Lung (tissue), 12 donors: ENCODE measurements around the gene DYNC1H1. TPM values are rescaled to one million over a fixed set of nuclear protein-coding genes. Genes with fewer than 3 reads are reported as not detected.

Experiments
- ATAC-seq: fragments of 200-7000 bp; cut with Tn5 transposase; one replicate; pipeline ENCODE4 v1.9.1; 2020; ENCODE audit warnings: moderate number of reproducible peaks; ENCODE audit not compliant: insufficient read depth, low FRiP score
- DNase-seq, 3 donors: peaks; one replicate each; pipeline ENCODE4 v3.0.0-alpha.2; 2013 to 2017
- H3K27ac ChIP-seq, 2 donors: one replicate each; pipeline ENCODE4 v1.5.1; 2013; ENCODE audit warnings: mild to moderate bottlenecking in 2 of 2, moderate library complexity in 2 of 2, control low read depth in 1 of 2, inconsistent platforms in 1 of 2, low read depth in 1 of 2, low read length in 1 of 2
- H3K27me3 ChIP-seq, 3 donors: one replicate each; pipeline ENCODE4 v1.5.1; 2013; ENCODE audit warnings: low read length in 2 of 3; ENCODE audit not compliant: control insufficient read depth in 3 of 3, insufficient read depth in 3 of 3
- H3K36me3 ChIP-seq, 4 donors: one replicate each; pipeline ENCODE4 v1.5.1; 2013; ENCODE audit warnings: low read length in 4 of 4, mild to moderate bottlenecking in 1 of 4, moderate library complexity in 1 of 4; ENCODE audit not compliant: control insufficient read depth in 4 of 4, insufficient read depth in 4 of 4
- H3K4me1 ChIP-seq, 5 donors: one replicate each; pipeline ENCODE4 v1.5.1; 2013; ENCODE audit warnings: low read length in 5 of 5, mild to moderate bottlenecking in 2 of 5, moderate library complexity in 1 of 5; ENCODE audit not compliant: control insufficient read depth in 5 of 5, insufficient read depth in 5 of 5
- H3K4me3 ChIP-seq: one replicate; pipeline ENCODE4 v1.5.1; 2013; ENCODE audit warnings: mild to moderate bottlenecking, control low read depth, moderate library complexity
- H3K9ac ChIP-seq, 2 donors: one replicate each; pipeline ENCODE4 v1.5.1; 2013; ENCODE audit warnings: low read length in 2 of 2, control low read depth in 1 of 2; ENCODE audit not compliant: insufficient read depth in 1 of 2
- H3K9me3 ChIP-seq, 4 donors: one replicate each; pipeline ENCODE4 v1.5.1; 2013; ENCODE audit warnings: low read length in 3 of 4, mild to moderate bottlenecking in 1 of 4, moderate library complexity in 1 of 4; ENCODE audit not compliant: control insufficient read depth in 4 of 4, insufficient read depth in 3 of 4
- WGBS, 2 donors: extraction: QIAGEN DNeasy Blood & Tissue Kit; methylation state at CpG; one replicate each; pipeline ENCODE4 v1.1.7; 2013; 5-methylcytosine and 5-hydroxymethylcytosine counted together
- polyA plus RNA-seq, 2 donors: library from polyadenylated mRNA; stranded (reverse); fragments of 200-250 nt; gene quantifications; one replicate each; pipeline ENCODE4 v1.2.1, GENCODE V29; 2013
- total RNA-seq, 2 donors: library from RNA; depleted of rRNA in 1 of 2; stranded (reverse); fragments of >200 nt in 1 of 2; gene quantifications; one replicate each; pipeline ENCODE4 v1.2.1, GENCODE V29; 2014 to 2021
- TF ChIP-seq, protein P1 (sequence below): IDR thresholded peaks from 2 replicates; pipeline ENCODE4 v1.5.1; 2012; ENCODE audit warnings: mild to moderate bottlenecking; ENCODE audit errors: control extremely low read depth, extremely low read depth
- donor health status: control.
- donor health status: control.
- donor health status: Bipolar disorder and iron deficiency.
- donor health status: healthy.
- donor health status: DM: yes; HTN: yes; CAD: no.

Gene DYNC1H1
- total and polyA plus RNA-seq, 4 donors: 111 to 485 (median 328) TPM

DNA sequence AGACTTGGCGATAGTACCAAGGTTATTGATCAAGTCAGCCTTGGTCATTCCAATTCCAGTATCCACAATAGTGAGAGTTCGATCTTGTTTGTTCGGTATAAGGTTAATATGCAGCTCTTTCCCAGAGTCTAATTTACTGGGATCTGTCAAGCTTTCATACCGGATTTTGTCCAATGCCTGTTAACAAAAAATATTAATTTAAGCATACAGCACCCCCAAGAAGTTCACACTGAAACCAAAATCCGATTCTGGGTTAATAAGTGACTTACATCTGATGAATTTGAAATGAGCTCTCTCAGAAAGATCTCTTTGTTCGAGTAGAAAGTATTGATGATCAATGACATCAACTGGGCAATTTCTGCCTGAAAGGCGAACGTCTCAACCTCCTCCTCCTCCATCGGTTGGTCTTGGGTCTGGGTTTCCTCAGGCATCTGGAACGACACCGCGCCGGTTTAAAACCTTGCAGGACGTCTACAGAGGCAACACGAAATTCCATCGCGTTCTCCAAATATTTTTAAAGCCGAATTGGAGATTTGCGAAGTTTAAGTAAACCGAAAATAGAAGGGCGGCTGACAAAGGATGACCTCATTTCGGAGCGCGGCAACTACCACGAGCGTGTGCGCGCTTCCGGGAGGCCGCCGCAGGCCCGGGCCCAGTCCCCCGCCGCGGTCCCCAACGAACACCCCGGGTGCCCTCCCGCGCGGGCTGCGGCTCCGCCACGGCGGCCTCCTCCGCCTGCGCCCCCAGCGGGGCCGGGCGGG is 121.8 kb downstream of the DYNC1H1 start:
- Histone ChIP-seq H3K36me3 (peaks cover 20 to 44% (median 31%) of the 10 kb centered on the region in 4 donors), H3K4me1 (peaks cover 3 to 32% (median 14%) of the 10 kb centered on the region in 5 donors), H3K27me3 (no peaks in the 10 kb centered on the region), H3K27ac (peak overlapping the region; percentile 96 to 100), H3K4me3 (peak overlapping the region; percentile 69), H3K9ac (peak overlapping the region; percentile 93 to 96), H3K9me3 (no peaks in the 10 kb centered on the region)
- DNase-seq (peak; percentile 57 to 75 (median 75)), ATAC-seq (peak; percentile 15)
- WGBS, 2 donors: 3 to 4% methylated on average over 47 to 49 of the region's 49 CpGs
- TF ChIP-seq, protein P1, sequence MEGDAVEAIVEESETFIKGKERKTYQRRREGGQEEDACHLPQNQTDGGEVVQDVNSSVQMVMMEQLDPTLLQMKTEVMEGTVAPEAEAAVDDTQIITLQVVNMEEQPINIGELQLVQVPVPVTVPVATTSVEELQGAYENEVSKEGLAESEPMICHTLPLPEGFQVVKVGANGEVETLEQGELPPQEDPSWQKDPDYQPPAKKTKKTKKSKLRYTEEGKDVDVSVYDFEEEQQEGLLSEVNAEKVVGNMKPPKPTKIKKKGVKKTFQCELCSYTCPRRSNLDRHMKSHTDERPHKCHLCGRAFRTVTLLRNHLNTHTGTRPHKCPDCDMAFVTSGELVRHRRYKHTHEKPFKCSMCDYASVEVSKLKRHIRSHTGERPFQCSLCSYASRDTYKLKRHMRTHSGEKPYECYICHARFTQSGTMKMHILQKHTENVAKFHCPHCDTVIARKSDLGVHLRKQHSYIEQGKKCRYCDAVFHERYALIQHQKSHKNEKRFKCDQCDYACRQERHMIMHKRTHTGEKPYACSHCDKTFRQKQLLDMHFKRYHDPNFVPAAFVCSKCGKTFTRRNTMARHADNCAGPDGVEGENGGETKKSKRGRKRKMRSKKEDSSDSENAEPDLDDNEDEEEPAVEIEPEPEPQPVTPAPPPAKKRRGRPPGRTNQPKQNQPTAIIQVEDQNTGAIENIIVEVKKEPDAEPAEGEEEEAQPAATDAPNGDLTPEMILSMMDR: no peak

DNA sequence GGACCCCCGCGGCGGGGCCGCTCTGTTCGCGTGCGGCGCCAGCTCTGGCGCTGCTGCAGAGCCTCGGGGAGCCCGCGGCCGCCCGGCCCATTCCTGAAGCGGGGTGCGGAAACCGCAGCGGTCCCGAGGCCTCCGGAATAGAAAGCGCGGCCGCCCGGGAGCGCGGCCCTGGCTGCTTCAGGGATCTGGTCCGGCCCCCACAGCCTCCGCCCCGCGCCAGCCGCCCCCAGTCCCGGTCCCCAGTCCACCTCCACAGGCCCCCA is 122.3 kb downstream of the DYNC1H1 start:
- peaks cover 3 to 32% (median 14%) of the 10 kb centered on the region in 5 donors for H3K4me1 ChIP-seq
- ATAC-seq (no peak), DNase-seq (no peak)
- peak overlapping the region; percentile 96 to 100 for H3K27ac ChIP-seq
- no peaks in the 10 kb centered on the region for H3K27me3 ChIP-seq
- WGBS, 2 donors: 0 to 2% methylated on average over 12 to 32 of the region's 32 CpGs
- H3K9me3 ChIP-seq: no peaks in the 10 kb centered on the region
- H3K9ac ChIP-seq: peak overlapping the region in 1 of 2 donors; percentile 93
- H3K36me3 ChIP-seq: peaks cover 19 to 39% (median 26%) of the 10 kb centered on the region in 4 donors
- TF ChIP-seq, protein P1: no peak
- H3K4me3 ChIP-seq: peak overlapping the region; percentile 69

DNA sequence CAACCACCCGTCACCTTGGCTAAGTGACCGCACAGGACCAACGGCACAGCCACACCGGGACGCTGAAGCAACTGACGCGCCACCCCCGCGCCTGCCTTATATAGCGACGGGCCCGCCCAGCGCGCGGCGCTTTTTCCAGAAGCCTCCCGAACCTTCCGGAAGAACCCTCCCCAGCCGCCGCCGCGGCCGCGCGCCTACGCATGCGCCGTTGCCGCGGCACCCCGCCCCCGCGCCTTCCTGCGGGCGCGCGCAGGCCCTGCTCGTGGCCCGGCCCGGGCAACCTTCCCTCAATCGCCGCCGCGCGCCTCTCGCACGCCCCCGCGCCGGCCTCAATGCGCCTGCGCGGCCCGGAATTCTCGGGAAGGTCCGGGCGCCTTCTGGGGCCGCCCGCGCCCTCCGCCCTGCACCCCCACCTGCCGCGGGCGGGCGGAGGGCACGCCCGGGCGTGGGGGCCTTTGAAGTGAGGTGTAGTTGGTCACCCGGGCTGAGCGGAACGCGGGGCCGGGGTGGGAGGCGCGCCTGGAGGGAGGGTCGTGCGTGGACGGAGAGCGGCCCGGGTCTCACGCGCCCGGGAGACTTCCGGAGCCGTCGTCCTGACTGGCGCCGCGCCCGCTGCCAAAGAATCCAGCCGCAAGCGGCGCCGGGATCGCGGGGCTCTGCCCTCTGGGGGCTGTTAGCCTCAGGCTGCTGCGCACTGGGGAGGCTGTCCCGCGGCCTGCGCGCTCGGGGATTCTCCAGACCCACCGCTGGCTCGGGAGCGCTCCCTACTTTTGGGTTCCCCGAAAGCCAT is 122.8 kb downstream of the DYNC1H1 start, which contains the start of gene HSP90AA1:
Gene HSP90AA1, minus strand, starts transcription at position 73 of the 790 bp plus-strand sequence. CDS start 666 bp downstream, outside the sequence.
- peak within 1 kb of the TSS; percentile 93 to 96 for H3K9ac ChIP-seq
- ATAC-seq: peak; percentile 85
- peaks cover 3 to 32% (median 14%) of the 10 kb centered on the region in 5 donors for H3K4me1 ChIP-seq
- peak within 1 kb of the TSS; percentile 69 for H3K4me3 ChIP-seq
- TF ChIP-seq, protein P1: no peak
- WGBS, 2 donors: 0 to 1% methylated on average over 76 to 106 of the region's 106 CpGs
- peak; percentile 96 to 97 (median 97) for DNase-seq
- peaks cover 17 to 34% (median 22%) of the 10 kb centered on the region in 4 donors for H3K36me3 ChIP-seq
- no peaks in the 10 kb centered on the region for H3K27me3 ChIP-seq
- no peaks in the 10 kb centered on the region for H3K9me3 ChIP-seq
- peak within 1 kb of the TSS; percentile 97 to 100 for H3K27ac ChIP-seq
